SK-N-SH treated with all-trans-retinoic acid at 6 μM for 48 hours (cell line): ENCODE data around the gene STARD10.

Source experiments
- ATAC-seq: fragments of 200-7000 bp; cut with Tn5 transposase; 3 replicates; pipeline ENCODE4 v1.9.1; 2020; ENCODE audit warnings: mild to moderate bottlenecking, moderate library complexity
- ARNTL ChIP-seq: fragments of 450-650 bp; formaldehyde crosslinking; IDR thresholded peaks from 2 replicates; pipeline ENCODE4 v1.5.0; 2020; ENCODE audit warnings: low read depth, mild to moderate bottlenecking, moderate library complexity, borderline replicate concordance
- BACH2 ChIP-seq: fragments of 250-450 bp; sonication (Bioruptor Pico); IDR thresholded peaks from 2 replicates; pipeline ENCODE4 v1.9.0; 2021; ENCODE audit warnings: mild to moderate bottlenecking, borderline replicate concordance
- CSDC2 ChIP-seq: fragments of 250-450 bp; sonication (Bioruptor Pico); IDR thresholded peaks from 2 replicates; pipeline ENCODE4 v1.5.0; 2020; ENCODE audit warnings: mild to moderate bottlenecking, moderate library complexity
- ESRRG ChIP-seq: fragments of 250-450 bp; sonication (Bioruptor Pico); IDR thresholded peaks from 2 replicates; pipeline ENCODE4 v1.6.1; 2021; ENCODE audit warnings: mild to moderate bottlenecking
- GLIS3 ChIP-seq: fragments of 250-450 bp; sonication (Bioruptor Pico); IDR thresholded peaks from 2 replicates; pipeline ENCODE4 v1.5.0; 2020; ENCODE audit warnings: mild to moderate bottlenecking, moderate library complexity
- ISL1 ChIP-seq: fragments of 250-450 bp; sonication (Bioruptor Pico); IDR thresholded peaks from 2 replicates; pipeline ENCODE4 v2.1.2; 2022; ENCODE audit warnings: mild to moderate bottlenecking, moderate library complexity
- OSR1 ChIP-seq: fragments of 250-450 bp; sonication (Bioruptor Pico); IDR thresholded peaks from 2 replicates; pipeline ENCODE4 v1.8.0; 2022; ENCODE audit warnings: moderate library complexity, mild to moderate bottlenecking, inconsistent platforms
- PPARA ChIP-seq: fragments of 250-450 bp; sonication (Bioruptor Pico); IDR thresholded peaks from 2 replicates; pipeline ENCODE4 v1.5.0; 2020; ENCODE audit warnings: mild to moderate bottlenecking, borderline replicate concordance
- RARB ChIP-seq: fragments of 250-450 bp; sonication (Bioruptor Pico); IDR thresholded peaks from 2 replicates; pipeline ENCODE4 v1.8.0; 2021; ENCODE audit warnings: mild to moderate bottlenecking, moderate library complexity
- TCF4 ChIP-seq: fragments of 250-450 bp; sonication (Bioruptor Pico); IDR thresholded peaks from 2 replicates; pipeline ENCODE4 v1.8.0; 2021; ENCODE audit warnings: mild to moderate bottlenecking, moderate library complexity, borderline replicate concordance
- TOX ChIP-seq: fragments of 250-450 bp; sonication (Bioruptor Pico); IDR thresholded peaks from 2 replicates; pipeline ENCODE4 v1.8.0; 2021; ENCODE audit warnings: mild to moderate bottlenecking, moderate library complexity, borderline replicate concordance
- ZC3H10 ChIP-seq: fragments of 250-450 bp; sonication (Bioruptor Pico); IDR thresholded peaks from 2 replicates; pipeline ENCODE4 v1.5.1; 2021; ENCODE audit warnings: mild to moderate bottlenecking, moderate library complexity
- ZFP3 ChIP-seq: fragments of 250-450 bp; sonication (Bioruptor Pico); IDR thresholded peaks from 2 replicates; pipeline ENCODE4 v1.5.0; 2020; ENCODE audit warnings: mild to moderate bottlenecking, moderate library complexity
- ZFP30 ChIP-seq: fragments of 450-650 bp; formaldehyde crosslinking; IDR thresholded peaks from 2 replicates; pipeline ENCODE4 v1.5.0; 2022; ENCODE audit warnings: mild to moderate bottlenecking, moderate library complexity
- ZNF70 ChIP-seq: fragments of 450-650 bp; formaldehyde crosslinking; IDR thresholded peaks from 2 replicates; pipeline ENCODE4 v1.5.0; 2020; ENCODE audit warnings: mild to moderate bottlenecking, moderate library complexity
- TF ChIP-seq, protein P1 (sequence below): fragments of 250-450 bp; sonication (Bioruptor Pico); IDR thresholded peaks from 2 replicates; pipeline ENCODE4 v1.5.1; 2021; ENCODE audit warnings: mild to moderate bottlenecking, moderate library complexity
- TF ChIP-seq, protein P2 (sequence below): fragments of 250-450 bp; sonication (Bioruptor Pico); IDR thresholded peaks from 2 replicates; pipeline ENCODE4 v1.8.0; 2021; ENCODE audit warnings: low read depth, mild to moderate bottlenecking, moderate library complexity, borderline replicate concordance
- TF ChIP-seq, protein P3 (sequence below): fragments of 250-450 bp; sonication (Bioruptor Pico); IDR thresholded peaks from 2 replicates; pipeline ENCODE4 v1.5.0; 2020; ENCODE audit warnings: mild to moderate bottlenecking, moderate library complexity
- TF ChIP-seq, protein P4 (sequence below): fragments of 250-450 bp; sonication (Bioruptor Pico); IDR thresholded peaks from 2 replicates; pipeline ENCODE4 v1.5.1; 2020; ENCODE audit warnings: low read depth, mild to moderate bottlenecking, moderate library complexity

Gene STARD10

GRCh38 chr11:72727521-72727920 lies 66.3 kb downstream of the STARD10 start:
- TF ChIP-seq OSR1 (CRISPR knock-in tag), result no peak
- no peak for TF ChIP-seq BACH2 (CRISPR knock-in tag)
- TF ChIP-seq, protein P1, sequence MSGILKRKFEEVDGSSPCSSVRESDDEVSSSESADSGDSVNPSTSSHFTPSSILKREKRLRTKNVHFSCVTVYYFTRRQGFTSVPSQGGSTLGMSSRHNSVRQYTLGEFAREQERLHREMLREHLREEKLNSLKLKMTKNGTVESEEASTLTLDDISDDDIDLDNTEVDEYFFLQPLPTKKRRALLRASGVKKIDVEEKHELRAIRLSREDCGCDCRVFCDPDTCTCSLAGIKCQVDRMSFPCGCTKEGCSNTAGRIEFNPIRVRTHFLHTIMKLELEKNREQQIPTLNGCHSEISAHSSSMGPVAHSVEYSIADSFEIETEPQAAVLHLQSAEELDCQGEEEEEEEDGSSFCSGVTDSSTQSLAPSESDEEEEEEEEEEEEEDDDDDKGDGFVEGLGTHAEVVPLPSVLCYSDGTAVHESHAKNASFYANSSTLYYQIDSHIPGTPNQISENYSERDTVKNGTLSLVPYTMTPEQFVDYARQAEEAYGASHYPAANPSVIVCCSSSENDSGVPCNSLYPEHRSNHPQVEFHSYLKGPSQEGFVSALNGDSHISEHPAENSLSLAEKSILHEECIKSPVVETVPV (CRISPR knock-in tag), result no peak
- no peak for TF ChIP-seq PPARA (CRISPR knock-in tag)
- TF ChIP-seq ISL1, result no peak
- TF ChIP-seq GLIS3 (CRISPR knock-in tag), result no peak
- TF ChIP-seq, protein P2, sequence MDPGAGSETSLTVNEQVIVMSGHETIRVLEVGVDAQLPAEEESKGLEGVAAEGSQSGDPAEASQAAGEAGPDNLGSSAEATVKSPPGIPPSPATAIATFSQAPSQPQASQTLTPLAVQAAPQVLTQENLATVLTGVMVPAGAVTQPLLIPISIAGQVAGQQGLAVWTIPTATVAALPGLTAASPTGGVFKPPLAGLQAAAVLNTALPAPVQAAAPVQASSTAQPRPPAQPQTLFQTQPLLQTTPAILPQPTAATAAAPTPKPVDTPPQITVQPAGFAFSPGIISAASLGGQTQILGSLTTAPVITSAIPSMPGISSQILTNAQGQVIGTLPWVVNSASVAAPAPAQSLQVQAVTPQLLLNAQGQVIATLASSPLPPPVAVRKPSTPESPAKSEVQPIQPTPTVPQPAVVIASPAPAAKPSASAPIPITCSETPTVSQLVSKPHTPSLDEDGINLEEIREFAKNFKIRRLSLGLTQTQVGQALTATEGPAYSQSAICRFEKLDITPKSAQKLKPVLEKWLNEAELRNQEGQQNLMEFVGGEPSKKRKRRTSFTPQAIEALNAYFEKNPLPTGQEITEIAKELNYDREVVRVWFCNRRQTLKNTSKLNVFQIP (CRISPR knock-in tag), result no peak
- TF ChIP-seq, protein P3, sequence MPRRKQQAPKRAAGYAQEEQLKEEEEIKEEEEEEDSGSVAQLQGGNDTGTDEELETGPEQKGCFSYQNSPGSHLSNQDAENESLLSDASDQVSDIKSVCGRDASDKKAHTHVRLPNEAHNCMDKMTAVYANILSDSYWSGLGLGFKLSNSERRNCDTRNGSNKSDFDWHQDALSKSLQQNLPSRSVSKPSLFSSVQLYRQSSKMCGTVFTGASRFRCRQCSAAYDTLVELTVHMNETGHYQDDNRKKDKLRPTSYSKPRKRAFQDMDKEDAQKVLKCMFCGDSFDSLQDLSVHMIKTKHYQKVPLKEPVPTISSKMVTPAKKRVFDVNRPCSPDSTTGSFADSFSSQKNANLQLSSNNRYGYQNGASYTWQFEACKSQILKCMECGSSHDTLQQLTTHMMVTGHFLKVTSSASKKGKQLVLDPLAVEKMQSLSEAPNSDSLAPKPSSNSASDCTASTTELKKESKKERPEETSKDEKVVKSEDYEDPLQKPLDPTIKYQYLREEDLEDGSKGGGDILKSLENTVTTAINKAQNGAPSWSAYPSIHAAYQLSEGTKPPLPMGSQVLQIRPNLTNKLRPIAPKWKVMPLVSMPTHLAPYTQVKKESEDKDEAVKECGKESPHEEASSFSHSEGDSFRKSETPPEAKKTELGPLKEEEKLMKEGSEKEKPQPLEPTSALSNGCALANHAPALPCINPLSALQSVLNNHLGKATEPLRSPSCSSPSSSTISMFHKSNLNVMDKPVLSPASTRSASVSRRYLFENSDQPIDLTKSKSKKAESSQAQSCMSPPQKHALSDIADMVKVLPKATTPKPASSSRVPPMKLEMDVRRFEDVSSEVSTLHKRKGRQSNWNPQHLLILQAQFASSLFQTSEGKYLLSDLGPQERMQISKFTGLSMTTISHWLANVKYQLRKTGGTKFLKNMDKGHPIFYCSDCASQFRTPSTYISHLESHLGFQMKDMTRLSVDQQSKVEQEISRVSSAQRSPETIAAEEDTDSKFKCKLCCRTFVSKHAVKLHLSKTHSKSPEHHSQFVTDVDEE (CRISPR knock-in tag), result no peak
- TF ChIP-seq ZFP3 (CRISPR knock-in tag), result no peak
- no peak for TF ChIP-seq TOX (CRISPR knock-in tag)
- TF ChIP-seq ZNF70 (CRISPR knock-in tag), result no peak
- TF ChIP-seq, protein P4, sequence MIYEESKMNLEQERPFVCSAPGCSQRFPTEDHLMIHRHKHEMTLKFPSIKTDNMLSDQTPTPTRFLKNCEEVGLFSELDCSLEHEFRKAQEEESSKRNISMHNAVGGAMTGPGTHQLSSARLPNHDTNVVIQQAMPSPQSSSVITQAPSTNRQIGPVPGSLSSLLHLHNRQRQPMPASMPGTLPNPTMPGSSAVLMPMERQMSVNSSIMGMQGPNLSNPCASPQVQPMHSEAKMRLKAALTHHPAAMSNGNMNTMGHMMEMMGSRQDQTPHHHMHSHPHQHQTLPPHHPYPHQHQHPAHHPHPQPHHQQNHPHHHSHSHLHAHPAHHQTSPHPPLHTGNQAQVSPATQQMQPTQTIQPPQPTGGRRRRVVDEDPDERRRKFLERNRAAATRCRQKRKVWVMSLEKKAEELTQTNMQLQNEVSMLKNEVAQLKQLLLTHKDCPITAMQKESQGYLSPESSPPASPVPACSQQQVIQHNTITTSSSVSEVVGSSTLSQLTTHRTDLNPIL, result no peak
- no peak for TF ChIP-seq RARB
- no peak for ATAC-seq

DNA sequence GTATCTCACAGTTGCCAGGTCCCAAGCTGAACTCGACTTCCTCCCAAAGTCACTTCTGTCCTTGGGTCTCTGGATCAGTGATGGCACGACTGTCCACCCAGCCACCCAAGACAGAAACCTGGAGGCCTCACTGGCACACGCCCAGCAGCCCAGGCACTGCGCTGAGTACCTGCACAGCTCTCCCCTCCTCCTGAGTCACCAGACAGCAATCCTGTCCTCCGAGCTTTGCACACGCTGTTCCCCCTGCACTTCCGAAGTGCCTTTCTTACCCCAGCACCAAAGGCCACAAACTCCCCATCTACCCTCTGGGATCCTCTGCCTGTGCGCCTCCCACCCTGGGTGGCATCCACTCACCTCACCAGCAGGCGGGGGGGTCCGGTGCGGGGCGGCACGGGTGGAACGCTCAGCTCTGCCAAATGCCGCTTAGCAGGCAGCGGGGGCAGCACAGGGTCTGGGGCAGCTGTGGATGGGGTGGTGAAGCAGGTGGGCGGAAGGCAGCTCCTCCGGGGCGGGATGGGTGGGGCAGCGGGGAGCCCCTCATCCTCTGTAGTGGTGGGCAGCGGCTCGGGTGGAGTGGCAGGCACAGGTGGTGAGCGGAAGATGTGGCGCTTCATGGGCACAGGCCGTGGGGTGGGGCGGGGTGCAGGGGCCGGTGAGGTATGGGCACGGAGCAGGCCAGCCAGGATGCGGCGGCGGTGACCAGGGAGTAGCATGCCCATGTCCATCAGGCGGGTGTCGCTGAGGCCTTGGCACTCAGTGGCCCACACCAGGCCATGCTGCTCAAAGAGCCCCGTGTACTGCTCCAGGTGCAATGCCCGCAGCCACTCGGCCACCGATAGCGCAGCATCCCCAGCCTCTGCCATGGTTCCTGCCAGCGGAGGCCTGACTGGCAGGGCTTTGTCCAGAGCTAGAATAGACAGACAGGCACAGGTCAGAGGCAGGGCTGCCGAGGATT lies 67.3 kb downstream of the STARD10 start:
- TF ChIP-seq ZFP3 (CRISPR knock-in tag) (no peak), ZC3H10 (CRISPR knock-in tag) (no peak)
- TF ChIP-seq, protein P4, result no peak
- TF ChIP-seq, all 23 proteins: peak for 0
- ATAC-seq, result no peak

- TF ChIP-seq, protein P4, result no peak
- TF ChIP-seq CSDC2 (no peak), ZNF70 (CRISPR knock-in tag) (no peak), TCF4 (CRISPR knock-in tag) (no peak), ZFP3 (CRISPR knock-in tag) (no peak), ARNTL (CRISPR knock-in tag) (no peak), ZC3H10 (CRISPR knock-in tag) (no peak), PPARA (CRISPR knock-in tag) (no peak), ESRRG (CRISPR knock-in tag) (no peak), OSR1 (CRISPR knock-in tag) (no peak), ISL1 (no peak), ZFP30 (CRISPR knock-in tag) (no peak)
- TF ChIP-seq, protein P2 (CRISPR knock-in tag), result no peak
- TF ChIP-seq, protein P3 (CRISPR knock-in tag), result no peak
- no peak for ATAC-seq
Measured at GRCh38 chr11:72725724-72726028, 68.2 kb downstream of the STARD10 start.
